Stomach (tissue), 19 donors: ENCODE results near the gene CARMIL1. TPM values are rescaled to one million over a fixed set of nuclear protein-coding genes. Genes with fewer than 3 reads are reported as not detected.

Experiments used
- DNase-seq, 2 donors: peaks; one replicate each; pipeline versions ENCODE4 v3.0.0 to v3.0.0-alpha.2; 2013 to 2019
- H3K27ac ChIP-seq, 5 donors: fragments of 200-600 bp in 4 of 5; sonication (generic) in 4 of 5; one replicate each; pipeline ENCODE4 v1.5.1; 2013 to 2019; ENCODE audit warnings: mild to moderate bottlenecking in 1 of 5, moderate library complexity in 1 of 5
- H3K27me3 ChIP-seq, 3 donors: fragments of 200-600 bp; sonication (generic); one replicate each; pipeline ENCODE4 v1.5.1; 2017 to 2019; ENCODE audit warnings: mixed run types in 1 of 3
- H3K36me3 ChIP-seq, 4 donors: fragments of 200-600 bp; sonication (generic); 1 replicate in 3 of 4; 2 replicates in 1 of 4; pipeline ENCODE4 v1.5.1; 2016 to 2019
- H3K4me1 ChIP-seq, 4 donors: fragments of 200-600 bp; sonication (generic); one replicate each; pipeline ENCODE4 v1.5.1; 2016 to 2019
- H3K4me3 ChIP-seq, 4 donors: fragments of 200-600 bp; sonication (generic) in 3 of 4; one replicate each; pipeline ENCODE4 v1.5.1; 2016 to 2019; ENCODE audit warnings: mild to moderate bottlenecking in 1 of 4
- H3K9me3 ChIP-seq, 4 donors: fragments of 200-600 bp; sonication (generic); one replicate each; pipeline ENCODE4 v1.5.1; 2016 to 2019
- EP300 ChIP-seq: sonication (generic); formaldehyde crosslinking; IDR thresholded peaks from one replicate; pipeline ENCODE4 v1.6.1; 2017; ENCODE audit warnings: antibody characterized with exemption
- POLR2A ChIP-seq, 4 donors: fragments of 450-650 bp; IDR thresholded peaks; one replicate each; pipeline ENCODE4 v1.6.1; 2016; ENCODE audit warnings: antibody characterized with exemption in 4 of 4, control low read depth in 2 of 4, mild to moderate bottlenecking in 1 of 4, moderate library complexity in 1 of 4
- POLR2AphosphoS5 ChIP-seq, 3 donors: sonication (generic); formaldehyde crosslinking; IDR thresholded peaks; one replicate each; pipeline ENCODE4 v1.6.1; 2016; ENCODE audit warnings: antibody characterized with exemption in 3 of 3
- WGBS, 5 donors: extraction: QIAGEN DNeasy Blood & Tissue Kit in 3 of 5; methylation state at CpG; one replicate each; pipeline versions ENCODE4 v1.1.5 to v1.1.7; 2013 to 2018; 5-methylcytosine and 5-hydroxymethylcytosine counted together
- intact Hi-C: fragments of 100-400 bp; cut with DNase I; formaldehyde crosslinking; loops from one replicate; pipeline ENCODE4 v1.15.1; 2023; ENCODE audit warnings: low total_unique reads
- long read RNA-seq, 10 donors: transcript quantifications; one replicate each; lab custom pipeline, GENCODE V29; 2026
- polyA plus RNA-seq, 3 donors: library from polyadenylated mRNA; stranded (reverse); fragments of 200-250 nt; gene quantifications; one replicate each; pipeline ENCODE4 v1.2.3, GENCODE V29; 2013
- total RNA-seq, 5 donors: library from RNA; depleted of rRNA; stranded (reverse); fragments of >200 nt; gene quantifications; one replicate each; pipeline versions ENCODE4 v1.1.0 to v1.2.3, GENCODE V29; 2014 to 2016
- TF ChIP-seq, protein P1 (sequence below), 7 experiments: fragments of 450-650 bp in 4 of 7; fragments of 200-600 bp in 3 of 7; sonication (generic) in 3 of 7; IDR thresholded peaks; one replicate each; pipeline ENCODE4 v1.5.1; 2016 to 2019; ENCODE audit warnings: antibody characterized with exemption in 7 of 7, control low read depth in 2 of 7, mild to moderate bottlenecking in 1 of 7
- donor health status: healthy with polysubstance abuse.
- donor health status: Bipolar disorder and iron deficiency.
- donor health status: healthy.

The CARMIL1 gene
- total RNA-seq (10 to 100 TPM; 12.5 to 42.7 (median 18.7) TPM), polyA plus RNA-seq (10 to 100 TPM; 10.5 to 11.9 (median 11.7) TPM)
- long read RNA-seq, donor 1, result 0 reads
- long read RNA-seq, donor 2, result 0 reads
- long read RNA-seq, donor 3, result 0 reads
- long read RNA-seq, donor 4, result 0 reads
- long read RNA-seq, donor 5, result 0 reads
- long read RNA-seq, donor 6, full-length matches to known transcripts, result 1 of 6 reads
- long read RNA-seq, donor 6, partial matches to known transcripts, result 5 of 6 reads
- long read RNA-seq, donor 6, other reads (novel, unspliced or antisense), result 0 of 6 reads
- long read RNA-seq, donor 7, partial matches to known transcripts, result 26 of 26 reads
- long read RNA-seq, donor 7, other reads (novel, unspliced or antisense), result 0 of 26 reads
- long read RNA-seq, donor 8, result 0 reads
- long read RNA-seq, donor 9, partial matches to known transcripts, result 16 of 16 reads
- long read RNA-seq, donor 9, other reads (novel, unspliced or antisense), result 0 of 16 reads
- long read RNA-seq, donor 10, partial matches to known transcripts, result 13 of 13 reads
- long read RNA-seq, donor 10, other reads (novel, unspliced or antisense), result 0 of 13 reads

DNA sequence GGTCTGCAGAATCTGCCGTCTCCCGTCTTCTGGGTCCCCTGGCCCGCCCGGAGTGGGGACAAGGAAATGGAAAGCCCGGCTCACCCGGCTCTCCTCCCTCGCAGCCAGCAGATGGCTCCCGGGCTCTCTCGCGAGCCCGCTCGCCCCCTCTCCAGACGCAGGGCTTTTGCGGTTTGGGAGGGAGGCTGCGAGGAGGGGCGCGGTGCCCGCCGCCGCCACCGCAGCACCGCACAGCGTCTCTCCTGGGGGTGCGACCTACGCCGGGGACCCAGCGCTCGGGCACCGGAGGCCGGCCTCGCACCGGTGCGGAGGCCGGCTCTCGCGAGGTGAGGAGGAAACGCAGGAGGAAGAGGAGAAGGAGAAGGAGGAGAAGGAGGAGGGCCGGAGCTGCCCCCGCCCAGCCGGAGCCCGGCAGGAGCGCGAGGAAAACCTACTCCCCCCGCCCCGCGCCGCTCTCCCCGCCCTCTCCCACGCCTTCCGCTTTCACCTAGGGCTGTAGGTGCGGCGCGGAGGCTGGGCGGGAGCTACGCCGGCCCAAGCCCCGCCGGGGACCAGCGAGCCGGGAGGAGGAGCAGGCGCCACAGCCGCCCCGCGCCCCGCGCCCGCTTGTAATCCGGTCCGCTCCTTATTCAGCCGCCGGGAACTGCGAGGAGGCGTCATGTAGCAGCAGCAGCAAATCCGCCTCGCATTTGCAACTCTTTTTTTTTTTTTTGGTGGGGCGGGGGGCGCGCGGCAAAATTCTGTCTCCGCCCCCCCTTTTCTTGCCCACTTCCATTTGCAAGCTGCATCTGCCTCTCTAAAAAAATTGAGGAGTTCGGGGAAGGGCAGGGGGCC, at the start of gene CARMIL1:
Gene CARMIL1 (plus strand): TSS at position 461 of the 834 bp plus-strand sequence. CDS start 422 bp downstream, outside the sequence.
- no peaks in the 10 kb centered on the region for H3K36me3 ChIP-seq
- DNase-seq, result peak; percentile 92 to 95
- 0 to 1% (median 0%) methylated on average over 50 to 81 of the region's 81 CpGs for WGBS, 5 donors
- H3K27ac ChIP-seq, result peak within 1 kb of the TSS; percentile 86 to 95 (median 87)
- peak within 1 kb of the TSS; percentile 59 to 80 (median 76) for H3K4me3 ChIP-seq
- H3K27me3 ChIP-seq, result no peaks in the 10 kb centered on the region
- no peaks in the 10 kb centered on the region for H3K9me3 ChIP-seq
- peaks cover 15 to 66% (median 37%) of the 10 kb centered on the region in 4 donors for H3K4me1 ChIP-seq
- TF ChIP-seq POLR2AphosphoS5 (IDR thresholded peaks at IDR 0.05) (peak in 2 of 3 donors; percentile 62 to 80), POLR2A (IDR thresholded peaks at IDR 0.05) (peak in 1 of 4 donors; percentile 36), EP300 (no peak)
- TF ChIP-seq, protein P1, sequence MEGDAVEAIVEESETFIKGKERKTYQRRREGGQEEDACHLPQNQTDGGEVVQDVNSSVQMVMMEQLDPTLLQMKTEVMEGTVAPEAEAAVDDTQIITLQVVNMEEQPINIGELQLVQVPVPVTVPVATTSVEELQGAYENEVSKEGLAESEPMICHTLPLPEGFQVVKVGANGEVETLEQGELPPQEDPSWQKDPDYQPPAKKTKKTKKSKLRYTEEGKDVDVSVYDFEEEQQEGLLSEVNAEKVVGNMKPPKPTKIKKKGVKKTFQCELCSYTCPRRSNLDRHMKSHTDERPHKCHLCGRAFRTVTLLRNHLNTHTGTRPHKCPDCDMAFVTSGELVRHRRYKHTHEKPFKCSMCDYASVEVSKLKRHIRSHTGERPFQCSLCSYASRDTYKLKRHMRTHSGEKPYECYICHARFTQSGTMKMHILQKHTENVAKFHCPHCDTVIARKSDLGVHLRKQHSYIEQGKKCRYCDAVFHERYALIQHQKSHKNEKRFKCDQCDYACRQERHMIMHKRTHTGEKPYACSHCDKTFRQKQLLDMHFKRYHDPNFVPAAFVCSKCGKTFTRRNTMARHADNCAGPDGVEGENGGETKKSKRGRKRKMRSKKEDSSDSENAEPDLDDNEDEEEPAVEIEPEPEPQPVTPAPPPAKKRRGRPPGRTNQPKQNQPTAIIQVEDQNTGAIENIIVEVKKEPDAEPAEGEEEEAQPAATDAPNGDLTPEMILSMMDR (IDR thresholded peaks at IDR 0.05), result peak in 5 of 7 experiments; percentile 44 to 70 (median 62)
- intact Hi-C loops, result no loop called here

DNA sequence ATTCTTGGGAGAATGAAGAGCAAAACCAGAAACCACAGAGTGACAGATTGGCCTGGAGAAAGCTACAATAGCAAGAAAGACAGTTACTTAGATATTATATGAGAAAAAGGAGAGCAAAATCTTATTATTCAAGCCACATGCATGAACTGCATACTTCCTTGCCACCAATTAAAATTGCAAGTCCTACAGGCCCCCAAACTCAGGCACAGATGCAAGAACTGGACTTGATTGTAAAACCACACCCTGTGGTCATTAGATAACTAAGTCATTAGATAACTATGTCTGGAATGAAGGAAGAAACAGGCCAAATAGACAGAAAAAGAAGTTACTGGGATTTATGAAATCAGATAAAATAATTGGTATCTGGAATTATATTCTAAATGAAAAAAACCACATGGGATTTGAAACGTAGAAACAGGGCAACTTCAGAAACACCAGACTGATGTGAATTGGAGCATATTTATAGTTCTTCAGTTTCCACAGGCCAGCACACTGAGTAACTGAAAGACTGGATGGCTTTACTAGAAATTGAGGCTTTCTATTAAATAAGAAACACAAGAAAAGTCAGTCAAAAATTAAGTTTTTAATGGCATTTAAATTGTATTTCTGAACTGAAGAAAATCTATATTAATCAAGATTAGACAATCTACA, 49.4 kb upstream of the CARMIL1 start:
- Histone ChIP-seq H3K4me3 (no peak overlapping the region), H3K36me3 (no peaks in the 10 kb centered on the region), H3K9me3 (no peaks in the 10 kb centered on the region), H3K4me1 (no peaks in the 10 kb centered on the region), H3K27ac (no peak overlapping the region), H3K27me3 (no peaks in the 10 kb centered on the region)
- intact Hi-C loops, result no loop called here
- DNase-seq, result no peak
- TF ChIP-seq EP300 (no peak), POLR2A (IDR thresholded peaks at IDR 0.05) (no peak), POLR2AphosphoS5 (IDR thresholded peaks at IDR 0.05) (no peak)
- TF ChIP-seq, protein P1 (IDR thresholded peaks at IDR 0.05), result no peak
- WGBS, 5 donors, result 39 to 51% (median 46%) methylated on average over 1 of the region's 1 CpG

DNA sequence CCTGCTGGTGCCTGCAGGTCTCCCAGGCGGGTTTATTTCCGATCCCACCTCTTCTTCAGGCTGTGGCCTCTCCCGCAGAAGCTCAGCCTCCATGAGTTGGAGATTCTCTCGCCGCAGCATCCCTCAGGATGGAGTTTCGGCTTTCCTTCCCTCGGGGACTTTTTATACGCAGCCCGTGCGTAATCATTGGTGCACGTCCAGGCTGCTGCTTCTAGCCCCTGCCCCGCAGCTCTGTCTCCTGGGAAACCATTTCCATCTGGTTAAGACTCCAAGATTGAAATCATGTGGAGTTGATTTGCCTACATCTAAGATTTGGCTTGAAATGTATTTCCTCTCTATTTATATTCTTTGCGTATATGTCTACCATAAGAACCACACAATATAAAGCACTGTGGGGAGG, 46.7 kb upstream of the CARMIL1 start:
- DNase-seq, result peak in 1 of 2 donors; percentile 74
- Histone ChIP-seq H3K27ac (no peak overlapping the region), H3K27me3 (no peaks in the 10 kb centered on the region), H3K4me1 (no peaks in the 10 kb centered on the region), H3K36me3 (no peaks in the 10 kb centered on the region), H3K9me3 (no peaks in the 10 kb centered on the region), H3K4me3 (no peak overlapping the region)
- TF ChIP-seq POLR2A (IDR thresholded peaks at IDR 0.05) (no peak), POLR2AphosphoS5 (IDR thresholded peaks at IDR 0.05) (no peak), EP300 (no peak)
- TF ChIP-seq, protein P1 (IDR thresholded peaks at IDR 0.05), result no peak
- intact Hi-C loops, result no loop called here
- WGBS, 5 donors, result 83 to 89% (median 89%) methylated on average over 13 of the region's 13 CpGs

DNA sequence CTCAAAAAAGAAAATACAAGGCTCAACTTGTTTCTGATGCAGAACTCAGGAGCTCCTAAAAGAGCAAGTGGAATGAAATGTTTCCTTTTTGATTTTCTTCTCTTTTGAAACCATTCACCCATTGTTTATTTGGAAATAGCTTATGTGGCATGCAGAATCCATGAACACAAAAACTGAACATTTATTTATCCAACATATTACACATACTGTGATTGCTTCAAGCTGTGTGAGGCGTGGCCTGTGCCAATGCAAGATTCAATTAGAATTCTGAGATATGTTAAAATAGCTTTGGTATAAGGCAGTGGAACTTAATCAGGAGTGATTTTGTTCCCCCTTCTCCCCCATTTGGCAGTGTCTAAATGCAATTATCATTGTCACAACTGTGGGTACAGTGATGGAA, 45.9 kb upstream of the CARMIL1 start:
- 79 to 88% (median 85%) methylated on average over 1 of the region's 1 CpG for WGBS, 5 donors
- Histone ChIP-seq H3K36me3 (no peaks in the 10 kb centered on the region), H3K27me3 (no peaks in the 10 kb centered on the region), H3K4me3 (no peak overlapping the region), H3K4me1 (no peaks in the 10 kb centered on the region), H3K27ac (no peak overlapping the region), H3K9me3 (no peaks in the 10 kb centered on the region)
- TF ChIP-seq EP300, result no peak
- TF ChIP-seq, protein P1 (IDR thresholded peaks at IDR 0.05), result no peak
- TF ChIP-seq POLR2A (IDR thresholded peaks at IDR 0.05), result no peak
- no peak for TF ChIP-seq POLR2AphosphoS5 (IDR thresholded peaks at IDR 0.05)
- no peak for DNase-seq
- intact Hi-C loops, result no loop called here
